ENCODE measurements around the gene ALKBH8.
A peak's percentile ranks its signal among the peaks of the same experiment; 100 is the strongest.
"Not testable (repeated sequence)": the region's sequence is repeated elsewhere in the genome, so short reads cannot be mapped to it uniquely, and the experiment has no call there.

Gene ALKBH8

GRCh38 chr11:107504981-107505380 lies 60.6 kb downstream of the ALKBH8 start:
- no peak for ATAC-seq
- TF ChIP-seq ZNF8 (CRISPR knock-in tag; IDR thresholded peaks at IDR 0.05) (no peak), CSDC2 (CRISPR knock-in tag; IDR thresholded peaks at IDR 0.05) (no peak), GLIS3 (CRISPR knock-in tag; IDR thresholded peaks at IDR 0.05) (no peak), CREB5 (CRISPR knock-in tag; IDR thresholded peaks at IDR 0.05; ENCODE audit: low read depth) (no peak), SNAI2 (CRISPR knock-in tag; IDR thresholded peaks at IDR 0.05) (no peak), ZC3H10 (CRISPR knock-in tag; IDR thresholded peaks at IDR 0.05) (no peak), RARB (CRISPR knock-in tag; IDR thresholded peaks at IDR 0.05) (no peak), TOX (CRISPR knock-in tag; IDR thresholded peaks at IDR 0.05; ENCODE audit: borderline replicate concordance) (no peak), TSHZ2 (CRISPR knock-in tag; IDR thresholded peaks at IDR 0.05) (no peak), ISL1 (CRISPR knock-in tag; IDR thresholded peaks at IDR 0.05) (no peak), ZNF565 (CRISPR knock-in tag; conservative IDR thresholded peaks at IDR 0.05; ENCODE audit: low read depth) (no peak), ZFP3 (CRISPR knock-in tag; IDR thresholded peaks at IDR 0.05) (no peak), ZFP30 (CRISPR knock-in tag; IDR thresholded peaks at IDR 0.05) (no peak), BACH2 (CRISPR knock-in tag; IDR thresholded peaks at IDR 0.05; ENCODE audit: borderline replicate concordance) (no peak), PATZ1 (CRISPR knock-in tag; IDR thresholded peaks at IDR 0.05; ENCODE audit: borderline replicate concordance) (no peak), OSR1 (CRISPR knock-in tag; IDR thresholded peaks at IDR 0.05) (no peak)
- TF ChIP-seq, protein P1, sequence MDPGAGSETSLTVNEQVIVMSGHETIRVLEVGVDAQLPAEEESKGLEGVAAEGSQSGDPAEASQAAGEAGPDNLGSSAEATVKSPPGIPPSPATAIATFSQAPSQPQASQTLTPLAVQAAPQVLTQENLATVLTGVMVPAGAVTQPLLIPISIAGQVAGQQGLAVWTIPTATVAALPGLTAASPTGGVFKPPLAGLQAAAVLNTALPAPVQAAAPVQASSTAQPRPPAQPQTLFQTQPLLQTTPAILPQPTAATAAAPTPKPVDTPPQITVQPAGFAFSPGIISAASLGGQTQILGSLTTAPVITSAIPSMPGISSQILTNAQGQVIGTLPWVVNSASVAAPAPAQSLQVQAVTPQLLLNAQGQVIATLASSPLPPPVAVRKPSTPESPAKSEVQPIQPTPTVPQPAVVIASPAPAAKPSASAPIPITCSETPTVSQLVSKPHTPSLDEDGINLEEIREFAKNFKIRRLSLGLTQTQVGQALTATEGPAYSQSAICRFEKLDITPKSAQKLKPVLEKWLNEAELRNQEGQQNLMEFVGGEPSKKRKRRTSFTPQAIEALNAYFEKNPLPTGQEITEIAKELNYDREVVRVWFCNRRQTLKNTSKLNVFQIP (CRISPR knock-in tag; IDR thresholded peaks at IDR 0.05; ENCODE audit: borderline replicate concordance, low read depth), result no peak

GRCh38 chr11:107501713-107502112 lies 63.8 kb downstream of the ALKBH8 start:
- ATAC-seq, result no peak
- no peak for TF ChIP-seq OSR1 (CRISPR knock-in tag; IDR thresholded peaks at IDR 0.05)
- TF ChIP-seq ZNF565 (CRISPR knock-in tag; conservative IDR thresholded peaks at IDR 0.05; ENCODE audit: low read depth), result no peak
- TF ChIP-seq TSHZ2 (CRISPR knock-in tag; IDR thresholded peaks at IDR 0.05), result no peak
- TF ChIP-seq ZNF8 (CRISPR knock-in tag; IDR thresholded peaks at IDR 0.05), result no peak

DNA sequence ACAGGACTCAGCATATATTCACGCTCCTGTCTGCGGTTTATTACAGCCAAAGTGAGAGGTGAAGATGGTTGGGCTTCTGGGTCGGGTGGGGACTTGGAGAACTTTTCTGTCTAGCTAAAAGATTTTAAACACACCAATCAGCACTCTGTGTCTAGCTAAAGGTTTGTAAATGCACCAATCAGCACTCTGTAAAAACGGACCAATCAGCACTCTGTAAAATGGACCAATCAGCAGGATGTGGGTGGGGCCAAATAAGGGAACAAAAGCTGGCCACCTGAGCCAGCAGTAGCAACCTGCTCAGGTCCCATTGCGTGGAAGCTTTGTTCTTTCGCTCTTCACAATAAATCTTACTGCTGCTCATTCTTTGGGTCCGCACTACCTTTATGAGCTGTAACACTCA lies 68.2 kb downstream of the ALKBH8 start:
- not testable (repeated sequence) for ATAC-seq

- TF ChIP-seq ZFP30 (CRISPR knock-in tag; IDR thresholded peaks at IDR 0.05) (no peak), PATZ1 (CRISPR knock-in tag; IDR thresholded peaks at IDR 0.05; ENCODE audit: borderline replicate concordance) (no peak), GLIS3 (CRISPR knock-in tag; IDR thresholded peaks at IDR 0.05) (no peak), CREB5 (CRISPR knock-in tag; IDR thresholded peaks at IDR 0.05; ENCODE audit: low read depth) (no peak), ISL1 (CRISPR knock-in tag; IDR thresholded peaks at IDR 0.05) (peak; percentile 73)
- ATAC-seq, result peak; percentile 73
These were observed 69.5 kb downstream of the ALKBH8 start for GRCh38 chr11:107496011-107496410.
